Tibial nerve (tissue), 3 donors: ENCODE data around the gene IFNA13.

Experiments used
- CTCF ChIP-seq, 5 experiments: fragments of 200-600 bp in 3 of 5; fragments of 450-650 bp in 2 of 5; sonication (generic) in 3 of 5; IDR thresholded peaks; one replicate each; pipeline ENCODE4 v1.5.1; 2016 to 2019; ENCODE audit warnings: antibody characterized with exemption in 5 of 5, mild to moderate bottlenecking in 3 of 5, moderate library complexity in 2 of 5
- POLR2A ChIP-seq, 2 donors: fragments of 450-650 bp; IDR thresholded peaks; one replicate each; pipeline ENCODE4 v1.6.1; 2017; ENCODE audit warnings: antibody characterized with exemption in 2 of 2, mild to moderate bottlenecking in 2 of 2, moderate library complexity in 2 of 2

GRCh38 chr9:21322911-21323461 is 44.9 kb downstream of the IFNA13 start:
- TF ChIP-seq CTCF (IDR thresholded peaks at IDR 0.05) = no peak
- TF ChIP-seq POLR2A (IDR thresholded peaks at IDR 0.05) = no peak
